ENCODE results near the gene LRSAM1.

DNA sequence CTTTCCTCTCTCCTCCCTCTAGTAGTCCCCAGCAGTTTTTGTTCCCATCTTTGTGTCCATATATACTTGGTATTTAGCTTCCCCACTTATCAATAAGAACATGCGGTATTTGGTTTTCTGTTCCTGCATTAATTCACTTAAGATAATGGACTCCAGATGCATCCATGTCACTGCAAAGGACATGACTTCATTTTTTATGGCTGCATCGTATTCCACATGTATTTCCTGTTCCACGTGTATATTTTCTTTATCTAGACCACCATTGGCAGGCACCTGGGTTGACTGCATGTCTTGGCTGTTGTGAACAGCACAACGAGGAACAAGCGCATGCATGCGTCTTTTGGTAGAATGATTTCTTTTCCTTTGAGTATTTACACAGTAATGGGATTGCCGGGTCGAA, 20.9 kb upstream of the LRSAM1 start:
- TF ChIP-seq EP300 (IDR thresholded peaks at IDR 0.05; ENCODE audit: borderline replicate concordance) (no peak), EGR1 (IDR thresholded peaks at IDR 0.05) (no peak)
- TF ChIP-seq, protein P1, sequence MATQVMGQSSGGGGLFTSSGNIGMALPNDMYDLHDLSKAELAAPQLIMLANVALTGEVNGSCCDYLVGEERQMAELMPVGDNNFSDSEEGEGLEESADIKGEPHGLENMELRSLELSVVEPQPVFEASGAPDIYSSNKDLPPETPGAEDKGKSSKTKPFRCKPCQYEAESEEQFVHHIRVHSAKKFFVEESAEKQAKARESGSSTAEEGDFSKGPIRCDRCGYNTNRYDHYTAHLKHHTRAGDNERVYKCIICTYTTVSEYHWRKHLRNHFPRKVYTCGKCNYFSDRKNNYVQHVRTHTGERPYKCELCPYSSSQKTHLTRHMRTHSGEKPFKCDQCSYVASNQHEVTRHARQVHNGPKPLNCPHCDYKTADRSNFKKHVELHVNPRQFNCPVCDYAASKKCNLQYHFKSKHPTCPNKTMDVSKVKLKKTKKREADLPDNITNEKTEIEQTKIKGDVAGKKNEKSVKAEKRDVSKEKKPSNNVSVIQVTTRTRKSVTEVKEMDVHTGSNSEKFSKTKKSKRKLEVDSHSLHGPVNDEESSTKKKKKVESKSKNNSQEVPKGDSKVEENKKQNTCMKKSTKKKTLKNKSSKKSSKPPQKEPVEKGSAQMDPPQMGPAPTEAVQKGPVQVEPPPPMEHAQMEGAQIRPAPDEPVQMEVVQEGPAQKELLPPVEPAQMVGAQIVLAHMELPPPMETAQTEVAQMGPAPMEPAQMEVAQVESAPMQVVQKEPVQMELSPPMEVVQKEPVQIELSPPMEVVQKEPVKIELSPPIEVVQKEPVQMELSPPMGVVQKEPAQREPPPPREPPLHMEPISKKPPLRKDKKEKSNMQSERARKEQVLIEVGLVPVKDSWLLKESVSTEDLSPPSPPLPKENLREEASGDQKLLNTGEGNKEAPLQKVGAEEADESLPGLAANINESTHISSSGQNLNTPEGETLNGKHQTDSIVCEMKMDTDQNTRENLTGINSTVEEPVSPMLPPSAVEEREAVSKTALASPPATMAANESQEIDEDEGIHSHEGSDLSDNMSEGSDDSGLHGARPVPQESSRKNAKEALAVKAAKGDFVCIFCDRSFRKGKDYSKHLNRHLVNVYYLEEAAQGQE (IDR thresholded peaks at IDR 0.05; ENCODE audit: low read depth) = no peak
